Activated CD4-positive, alpha-beta T cell treated with anti-CD3 and anti-CD28 coated beads for 36 hours (primary cell): ENCODE measurements around the gene DAB1. TPM values are rescaled to one million over a fixed set of nuclear protein-coding genes. Genes with fewer than 3 reads are reported as not detected.

Experiments
- ATAC-seq: fragments of 200-7000 bp; cut with Tn5 transposase; one replicate; pipeline ENCODE4 v1.10.0; 2021; ENCODE audit warnings: mild to moderate bottlenecking, moderate library complexity
- CTCF ChIA-PET: fragments of 350-600 bp; sonication (Branson Sonifier 250); formaldehyde crosslinking; loops from one replicate; lab custom pipeline; 2021; ENCODE audit warnings: antibody characterized with exemption; lab: Charles Lee
- POLR2A ChIA-PET: fragments of 350-600 bp; sonication (Branson Sonifier 250); formaldehyde crosslinking; loops from one replicate; lab custom pipeline; 2021; ENCODE audit warnings: antibody characterized with exemption, inconsistent platforms; lab: Charles Lee
- DNase-seq: peaks from one replicate; pipeline ENCODE4 v3.0.0-alpha.2; 2020
- H3K27ac Mint-ChIP-seq: one replicate; pipeline ENCODE4 v1.8.0; 2021; ENCODE audit warnings: mixed read lengths
- H3K27me3 Mint-ChIP-seq: one replicate; pipeline ENCODE4 v1.8.0; 2021; ENCODE audit warnings: mixed read lengths
- H3K36me3 Mint-ChIP-seq: one replicate; pipeline ENCODE4 v1.8.0; 2021; ENCODE audit warnings: low read depth, mixed read lengths
- H3K4me1 Mint-ChIP-seq: one replicate; pipeline ENCODE4 v1.8.0; 2021; ENCODE audit warnings: mixed read lengths
- H3K4me3 Mint-ChIP-seq: one replicate; pipeline ENCODE4 v1.8.0; 2021; ENCODE audit warnings: mild to moderate bottlenecking, moderate library complexity, mixed read lengths
- H3K9me3 Mint-ChIP-seq: one replicate; pipeline ENCODE4 v1.8.0; 2021; ENCODE audit warnings: low read depth, mixed read lengths
- intact Hi-C, 2 experiments: fragments of 100-400 bp; cut with DNase I in 1 of 2; cut with micrococcal nuclease in 1 of 2; formaldehyde crosslinking; loops; one replicate each; pipeline versions ENCODE4 v1.14.2 to v1.15.1; 2022 to 2024; cut with DNase I, micrococcal nuclease
- total RNA-seq, 2 experiments: library from RNA; stranded (reverse); gene quantifications; one replicate each; pipeline ENCODE4 v1.2.3, GENCODE V29; 2021

DAB1 gene
- total RNA-seq, 2 experiments from 2014 or later: 0.11 TPM; not detected in 1

- DNase-seq: no peak
- H3K4me1 Mint-ChIP-seq: no peaks in the 10 kb centered on the region
- no peak for ATAC-seq
- POLR2A ChIA-PET: interaction anchor here (0.5 kb wide), 1 partner anchor 1092 kb away, joined by 3 read pairs; no protein-coding TSS in a partner anchor
- no peak overlapping the region for H3K4me3 Mint-ChIP-seq
- H3K27ac Mint-ChIP-seq: no peak overlapping the region
- CTCF ChIA-PET: interaction anchor here (0.5 to 0.6 kb wide), 2 partner anchors 105 to 464 kb away, joined by 3 read pairs; no protein-coding TSS in a partner anchor
- H3K36me3 Mint-ChIP-seq: no peaks in the 10 kb centered on the region
- H3K27me3 Mint-ChIP-seq: peaks cover 4% of the 10 kb centered on the region
- intact Hi-C loops: no loop called here
- H3K9me3 Mint-ChIP-seq: no peaks in the 10 kb centered on the region
Observed at GRCh38 chr1:57072401-57073110, 351.3 kb downstream of the DAB1 start.

- ATAC-seq: no peak
- intact Hi-C loops: no loop called here
- POLR2A ChIA-PET: no interaction called here
Observed at GRCh38 chr1:57067863-57068262, 356.0 kb downstream of the DAB1 start.

GRCh38 chr1:57066980-57067610 is 356.8 kb downstream of the DAB1 start:
- ChIA-PET POLR2A (no interaction called here), CTCF (interaction anchor here (0.6 kb wide), 1 partner anchor 18 kb away, joined by 3 read pairs; no protein-coding TSS in a partner anchor)
- Mint-ChIP-seq H3K27ac (no peak overlapping the region), H3K36me3 (no peaks in the 10 kb centered on the region), H3K4me1 (no peaks in the 10 kb centered on the region), H3K4me3 (no peak overlapping the region), H3K27me3 (peaks cover 2% of the 10 kb centered on the region), H3K9me3 (no peaks in the 10 kb centered on the region)
- intact Hi-C loops: no loop called here
- DNase-seq (no peak), ATAC-seq (no peak)

More at GRCh38 chr1:57067863-57068262, 356.0 kb downstream of the DAB1 start:
- CTCF ChIA-PET: interaction anchor here (0.6 kb wide), 1 partner anchor 23 kb away, joined by 3 read pairs; no protein-coding TSS in a partner anchor
- H3K4me3 Mint-ChIP-seq: no peak overlapping the region
- DNase-seq: no peak
- no peaks in the 10 kb centered on the region for H3K9me3 Mint-ChIP-seq
- H3K4me1 Mint-ChIP-seq: no peaks in the 10 kb centered on the region
- H3K36me3 Mint-ChIP-seq: no peaks in the 10 kb centered on the region
- H3K27ac Mint-ChIP-seq: no peak overlapping the region
- peaks cover 2% of the 10 kb centered on the region for H3K27me3 Mint-ChIP-seq

- POLR2A ChIA-PET: no interaction called here
- ATAC-seq (no peak), DNase-seq (no peak)
- Mint-ChIP-seq H3K27me3 (peaks cover 2% of the 10 kb centered on the region), H3K27ac (no peak overlapping the region), H3K4me3 (no peak overlapping the region), H3K36me3 (no peaks in the 10 kb centered on the region), H3K9me3 (no peaks in the 10 kb centered on the region), H3K4me1 (no peaks in the 10 kb centered on the region)
- CTCF ChIA-PET: interaction anchor here (0.6 kb wide), 1 partner anchor 261 kb away, joined by 3 read pairs; no protein-coding TSS in a partner anchor
- intact Hi-C loops: no loop called here
Observed at GRCh38 chr1:57065442-57065841, 358.4 kb downstream of the DAB1 start.

- ATAC-seq (no peak), DNase-seq (no peak)
- ChIA-PET POLR2A (no interaction called here), CTCF (interaction anchor here (0.6 kb wide), 1 partner anchor 53 kb away, joined by 3 read pairs; no protein-coding TSS in a partner anchor)
- Mint-ChIP-seq H3K36me3 (no peaks in the 10 kb centered on the region), H3K27ac (no peak overlapping the region), H3K9me3 (no peaks in the 10 kb centered on the region), H3K27me3 (peaks cover 2% of the 10 kb centered on the region), H3K4me1 (no peaks in the 10 kb centered on the region), H3K4me3 (no peak overlapping the region)
- intact Hi-C loops: no loop called here
Observed at GRCh38 chr1:57064379-57065140, 359.3 kb downstream of the DAB1 start.

GRCh38 chr1:57063406-57064125 is 360.3 kb downstream of the DAB1 start:
- no peaks in the 10 kb centered on the region for H3K9me3 Mint-ChIP-seq
- intact Hi-C loops: no loop called here
- CTCF ChIA-PET: no interaction called here
- no peak for DNase-seq
- H3K36me3 Mint-ChIP-seq: no peaks in the 10 kb centered on the region
- no peak overlapping the region for H3K4me3 Mint-ChIP-seq
- H3K4me1 Mint-ChIP-seq: no peaks in the 10 kb centered on the region
- POLR2A ChIA-PET: no interaction called here
- no peaks in the 10 kb centered on the region for H3K27me3 Mint-ChIP-seq
- no peak for ATAC-seq
- H3K27ac Mint-ChIP-seq: no peak overlapping the region

GRCh38 chr1:57061369-57061768 is 362.5 kb downstream of the DAB1 start:
- H3K4me3 Mint-ChIP-seq: no peak overlapping the region
- intact Hi-C loops: loop anchor here in 1 of 2 experiments (1.0 kb wide), 1 partner anchor 229 kb away; no protein-coding TSS in a partner anchor

GRCh38 chr1:57060451-57060850 is 363.4 kb downstream of the DAB1 start:
- no peak for DNase-seq
- Mint-ChIP-seq H3K9me3 (no peaks in the 10 kb centered on the region), H3K36me3 (no peaks in the 10 kb centered on the region), H3K4me3 (no peak overlapping the region), H3K27ac (no peak overlapping the region), H3K27me3 (no peaks in the 10 kb centered on the region), H3K4me1 (no peaks in the 10 kb centered on the region)
- POLR2A ChIA-PET: no interaction called here
- ATAC-seq: no peak
- intact Hi-C loops: no loop called here
- CTCF ChIA-PET: interaction anchor here (0.8 kb wide), 1 partner anchor 11 kb away, joined by 3 read pairs; no protein-coding TSS in a partner anchor

More at GRCh38 chr1:57061369-57061768, 362.5 kb downstream of the DAB1 start:
- Mint-ChIP-seq H3K9me3 (no peaks in the 10 kb centered on the region), H3K36me3 (no peaks in the 10 kb centered on the region), H3K27ac (no peak overlapping the region), H3K4me1 (no peaks in the 10 kb centered on the region), H3K27me3 (no peaks in the 10 kb centered on the region)
- no peak for DNase-seq
- POLR2A ChIA-PET: no interaction called here
- CTCF ChIA-PET: no interaction called here
- no peak for ATAC-seq

GRCh38 chr1:57058652-57059501 is 365.0 kb downstream of the DAB1 start:
- intact Hi-C loops: no loop called here
- ATAC-seq (no peak), DNase-seq (no peak)
- H3K27ac Mint-ChIP-seq: no peak overlapping the region
- H3K27me3 Mint-ChIP-seq: peaks cover 4% of the 10 kb centered on the region
- H3K9me3 Mint-ChIP-seq: no peaks in the 10 kb centered on the region
- no peak overlapping the region for H3K4me3 Mint-ChIP-seq
- ChIA-PET CTCF (no interaction called here), POLR2A (no interaction called here)
- H3K4me1 Mint-ChIP-seq: no peaks in the 10 kb centered on the region
- no peaks in the 10 kb centered on the region for H3K36me3 Mint-ChIP-seq

- Mint-ChIP-seq H3K27ac (no peak overlapping the region), H3K4me1 (no peaks in the 10 kb centered on the region), H3K9me3 (no peaks in the 10 kb centered on the region), H3K27me3 (peaks cover 15% of the 10 kb centered on the region), H3K4me3 (no peak overlapping the region), H3K36me3 (no peaks in the 10 kb centered on the region)
- CTCF ChIA-PET: interaction anchor here (0.6 kb wide), 2 partner anchors 12 to 18 kb away, joined by 3 read pairs; no protein-coding TSS in a partner anchor
- POLR2A ChIA-PET: no interaction called here
- intact Hi-C loops: no loop called here
- DNase-seq (no peak), ATAC-seq (no peak)
Observed at GRCh38 chr1:57048856-57049255, 375.0 kb downstream of the DAB1 start.
